Pancreas (tissue), 10 donors: Measurements from ENCODE around the gene CEND1. TPM values are rescaled to one million over a fixed set of nuclear protein-coding genes. Genes with fewer than 3 reads are reported as not detected.

ENCODE experiments used
- ATAC-seq, 4 donors: fragments of 200-7000 bp; cut with Tn5 transposase; one replicate each; pipeline versions ENCODE4 v1.8.0 to v1.9.1; 2020; ENCODE audit warnings: mild to moderate bottlenecking in 4 of 4, moderate library complexity in 4 of 4
- DNase-seq, 6 donors: peaks; one replicate each; pipeline ENCODE4 v3.0.0-alpha.2; 2020
- FAIRE-seq: peaks from 2 replicates; lab custom pipeline; 2012; peaks lifted over from hg19 to GRCh38; lab: Jason Lieb, UNC
- H3K27ac ChIP-seq, 4 donors: fragments of 200-600 bp; sonication (generic); 1 replicate in 3 of 4; 2 replicates in 1 of 4; pipeline versions ENCODE4 v1.5.0 to v1.8.0; 2020
- H3K27me3 ChIP-seq, 4 donors: fragments of 200-600 bp; one replicate each; pipeline ENCODE4 v1.8.0; 2021
- H3K36me3 ChIP-seq, 3 donors: fragments of 200-600 bp; sonication (generic) in 1 of 3; one replicate each; pipeline versions ENCODE4 v1.5.0 to v1.8.0; 2020 to 2021
- H3K4me1 ChIP-seq, 3 donors: fragments of 200-600 bp; one replicate each; pipeline ENCODE4 v1.8.0; 2021
- H3K4me3 ChIP-seq, 4 donors: fragments of 200-600 bp; sonication (generic) in 2 of 4; one replicate each; pipeline versions ENCODE4 v1.5.0 to v1.8.0; 2020 to 2021
- H3K9me3 ChIP-seq, 4 donors: fragments of 200-600 bp; one replicate each; pipeline ENCODE4 v1.8.0; 2021
- WGBS, 2 donors: extraction: QIAGEN DNeasy Blood & Tissue Kit; methylation state at CpG; one replicate each; pipeline ENCODE4 v1.1.7; 2013; 5-methylcytosine and 5-hydroxymethylcytosine counted together
- intact Hi-C, 3 donors: fragments of 100-400 bp; cut with DNase I; formaldehyde crosslinking; loops; one replicate each; pipeline versions ENCODE4 v1.11.1 to v1.14.2; 2022
- polyA plus RNA-seq, 2 donors: library from polyadenylated mRNA; stranded (reverse); fragments of 200-250 nt; gene quantifications; one replicate each; pipeline ENCODE4 v1.2.3, GENCODE V29; 2013
- total RNA-seq, 6 donors: library from RNA; stranded (reverse); fragmentation: NEBNext Ultra II Directional in 4 of 6; extraction: Animal tissue kit (Norgen Biotek cat#: 25700) in 4 of 6; gene quantifications; one replicate each; pipeline versions ENCODE4 v1.2.1 to v1.2.4, GENCODE V29; 2021 to 2023
- TF ChIP-seq, protein P1 (sequence below), 4 donors: fragments of 200-600 bp; sonication (generic) in 3 of 4; IDR thresholded peaks; one replicate each; pipeline versions ENCODE4 v1.5.0 to v1.8.0; 2021; ENCODE audit warnings: antibody characterized with exemption in 4 of 4
- donor health status: healthy with polysubstance abuse.
- donor health status: DM: no; HTN: no; CAD: no; lungs with moderate emphysema.
- donor health status: DM: no; HTN: no; CAD: no.
- donor health status: control.
- donor health status: control.
- donor health status: Bipolar disorder and iron deficiency.
- donor health status: DM: yes; HTN: yes; CAD: no.
- donor health status: DM: no; HTN: no; CAD: no.
- donor health status: DM: no; HTN: no; CAD: no.
- donor health status: DM: yes; HTN: yes; CAD: no.

The CEND1 gene
- total and polyA plus RNA-seq, 8 donors, result 0.12 to 0.42 (median 0.27) TPM; not detected in 5

DNA sequence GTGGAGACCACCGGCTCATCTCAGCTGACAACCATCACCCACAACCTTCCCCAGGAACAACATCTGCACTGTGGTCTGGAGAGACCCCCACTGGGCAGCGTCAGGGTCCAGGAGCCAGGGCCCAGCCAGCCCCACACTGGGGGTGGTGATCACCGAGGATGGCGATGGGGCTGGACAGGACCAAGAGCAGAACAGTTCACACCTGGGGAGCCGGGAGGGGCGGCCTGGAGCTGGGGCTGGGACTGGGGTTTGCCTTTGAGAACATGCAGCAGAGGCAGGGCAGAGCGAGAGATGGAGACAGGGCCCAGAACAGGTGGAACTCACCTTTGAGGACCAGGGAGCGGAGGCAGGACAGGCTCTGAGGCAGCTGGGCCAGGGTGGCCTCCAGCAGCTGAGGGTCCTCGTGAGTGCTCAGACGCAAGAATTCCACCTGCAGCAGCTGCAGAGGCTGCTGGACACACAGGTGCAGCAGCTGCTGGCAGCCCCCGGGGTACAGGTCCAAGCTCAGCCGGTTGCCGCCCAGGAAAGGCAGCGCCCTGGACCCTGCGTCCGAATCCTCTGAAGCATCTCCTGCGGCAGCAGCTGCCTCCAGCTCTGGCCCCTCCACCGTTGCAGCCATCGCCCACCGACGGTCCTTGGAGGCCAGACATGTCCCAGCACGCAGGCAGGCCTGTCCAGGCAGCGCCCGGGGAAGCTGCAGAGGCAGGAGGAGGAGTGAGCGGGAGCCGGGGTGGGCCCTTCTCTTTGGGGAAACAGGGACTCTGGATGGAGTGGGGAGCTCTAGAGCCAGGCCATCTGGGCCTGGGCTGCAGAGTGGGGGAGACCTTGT, 14.1 kb upstream of the CEND1 start:
- Histone ChIP-seq H3K27ac (no peak overlapping the region), H3K36me3 (no peaks in the 10 kb centered on the region), H3K4me3 (peak overlapping the region in 2 of 4 donors; percentile 55 to 62), H3K4me1 (peaks cover 7 to 16% (median 12%) of the 10 kb centered on the region in 3 donors), H3K9me3 (no peaks in the 10 kb centered on the region), H3K27me3 (no peaks in the 10 kb centered on the region)
- DNase-seq (peak in 3 of 6 donors; percentile 49 to 82 (median 60)), ATAC-seq (no peak), FAIRE-seq (no peak)
- TF ChIP-seq, protein P1, sequence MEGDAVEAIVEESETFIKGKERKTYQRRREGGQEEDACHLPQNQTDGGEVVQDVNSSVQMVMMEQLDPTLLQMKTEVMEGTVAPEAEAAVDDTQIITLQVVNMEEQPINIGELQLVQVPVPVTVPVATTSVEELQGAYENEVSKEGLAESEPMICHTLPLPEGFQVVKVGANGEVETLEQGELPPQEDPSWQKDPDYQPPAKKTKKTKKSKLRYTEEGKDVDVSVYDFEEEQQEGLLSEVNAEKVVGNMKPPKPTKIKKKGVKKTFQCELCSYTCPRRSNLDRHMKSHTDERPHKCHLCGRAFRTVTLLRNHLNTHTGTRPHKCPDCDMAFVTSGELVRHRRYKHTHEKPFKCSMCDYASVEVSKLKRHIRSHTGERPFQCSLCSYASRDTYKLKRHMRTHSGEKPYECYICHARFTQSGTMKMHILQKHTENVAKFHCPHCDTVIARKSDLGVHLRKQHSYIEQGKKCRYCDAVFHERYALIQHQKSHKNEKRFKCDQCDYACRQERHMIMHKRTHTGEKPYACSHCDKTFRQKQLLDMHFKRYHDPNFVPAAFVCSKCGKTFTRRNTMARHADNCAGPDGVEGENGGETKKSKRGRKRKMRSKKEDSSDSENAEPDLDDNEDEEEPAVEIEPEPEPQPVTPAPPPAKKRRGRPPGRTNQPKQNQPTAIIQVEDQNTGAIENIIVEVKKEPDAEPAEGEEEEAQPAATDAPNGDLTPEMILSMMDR (IDR thresholded peaks at IDR 0.05), result no peak
- intact Hi-C loops, result no loop called here
- WGBS, 2 donors, result 64 to 70% methylated on average over 24 to 26 of the region's 26 CpGs

DNA sequence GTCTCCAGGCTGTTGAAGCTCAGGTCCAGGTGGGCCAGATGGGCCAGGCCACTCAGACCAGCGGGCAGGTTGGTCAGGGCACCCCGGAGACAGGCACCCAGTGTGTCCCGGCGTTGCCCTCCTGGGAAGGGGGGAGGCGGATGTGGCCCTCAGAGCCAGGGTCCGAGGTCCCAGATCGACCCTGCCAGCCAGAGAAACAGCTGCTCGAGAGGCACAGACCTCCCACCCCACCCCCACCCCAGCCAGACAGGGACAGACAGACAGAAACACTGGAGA, 13.5 kb upstream of the CEND1 start:
- H3K27ac ChIP-seq, result no peak overlapping the region
- DNase-seq, result peak in 1 of 6 donors; percentile 54
- H3K9me3 ChIP-seq, result no peaks in the 10 kb centered on the region
- ATAC-seq, result no peak
- H3K4me3 ChIP-seq, result no peak overlapping the region
- no peaks in the 10 kb centered on the region for H3K36me3 ChIP-seq
- TF ChIP-seq, protein P1 (IDR thresholded peaks at IDR 0.05), result no peak
- FAIRE-seq, result no peak
- 53 to 66% methylated on average over 7 to 8 of the region's 8 CpGs for WGBS, 2 donors
- H3K4me1 ChIP-seq, result peaks cover 5 to 13% (median 10%) of the 10 kb centered on the region in 3 donors
- no peaks in the 10 kb centered on the region for H3K27me3 ChIP-seq
- intact Hi-C loops, result no loop called here

DNA sequence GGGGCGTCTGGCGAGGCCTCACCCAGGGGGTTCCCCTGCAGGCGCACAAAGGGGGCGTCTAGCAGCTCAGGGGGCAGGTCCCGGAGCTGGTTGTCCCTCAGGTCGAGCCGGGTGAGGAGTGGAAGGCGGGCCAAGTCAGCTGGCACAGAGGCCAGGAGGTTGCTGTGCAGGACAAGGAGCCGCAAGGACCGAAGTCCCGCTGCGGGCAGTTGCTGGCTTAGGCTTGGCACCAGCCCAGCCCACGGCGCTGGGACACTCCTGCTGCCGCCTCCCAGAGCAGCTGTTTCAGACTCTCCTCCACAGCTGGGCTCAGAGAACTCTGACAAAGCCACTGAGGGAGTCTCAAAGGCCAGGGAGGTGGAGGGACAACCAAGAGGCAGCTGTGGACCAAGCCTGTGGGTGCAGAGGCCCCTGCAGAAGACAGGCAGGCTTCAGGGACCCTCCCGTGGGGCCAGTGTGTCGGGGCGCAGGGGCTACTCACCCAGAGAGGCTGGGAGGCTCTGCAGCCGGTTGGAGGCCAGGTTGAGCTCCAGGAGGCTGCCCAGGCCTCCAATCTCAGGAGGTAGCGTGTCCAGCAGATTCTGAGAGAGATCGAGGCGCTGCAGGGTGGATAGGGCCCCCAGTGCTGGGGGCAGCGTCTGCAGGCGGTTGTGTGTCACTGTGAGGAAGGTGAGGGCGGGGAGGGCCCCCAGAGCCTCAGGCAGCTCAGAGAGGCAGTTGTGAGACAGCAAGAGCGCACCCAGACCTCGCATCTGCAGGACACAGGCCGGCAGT, 13.0 kb upstream of the CEND1 start:
- FAIRE-seq (no peak), DNase-seq (peak in 3 of 6 donors; percentile 51 to 80 (median 56)), ATAC-seq (no peak)
- no peaks in the 10 kb centered on the region for H3K9me3 ChIP-seq
- no peak overlapping the region for H3K4me3 ChIP-seq
- no peaks in the 10 kb centered on the region for H3K27me3 ChIP-seq
- H3K36me3 ChIP-seq, result no peaks in the 10 kb centered on the region
- intact Hi-C loops, result no loop called here
- TF ChIP-seq, protein P1 (IDR thresholded peaks at IDR 0.05), result no peak
- peaks cover 3 to 11% (median 8%) of the 10 kb centered on the region in 3 donors for H3K4me1 ChIP-seq
- 89 to 90% methylated on average over 28 of the region's 28 CpGs for WGBS, 2 donors
- H3K27ac ChIP-seq, result no peak overlapping the region

DNA sequence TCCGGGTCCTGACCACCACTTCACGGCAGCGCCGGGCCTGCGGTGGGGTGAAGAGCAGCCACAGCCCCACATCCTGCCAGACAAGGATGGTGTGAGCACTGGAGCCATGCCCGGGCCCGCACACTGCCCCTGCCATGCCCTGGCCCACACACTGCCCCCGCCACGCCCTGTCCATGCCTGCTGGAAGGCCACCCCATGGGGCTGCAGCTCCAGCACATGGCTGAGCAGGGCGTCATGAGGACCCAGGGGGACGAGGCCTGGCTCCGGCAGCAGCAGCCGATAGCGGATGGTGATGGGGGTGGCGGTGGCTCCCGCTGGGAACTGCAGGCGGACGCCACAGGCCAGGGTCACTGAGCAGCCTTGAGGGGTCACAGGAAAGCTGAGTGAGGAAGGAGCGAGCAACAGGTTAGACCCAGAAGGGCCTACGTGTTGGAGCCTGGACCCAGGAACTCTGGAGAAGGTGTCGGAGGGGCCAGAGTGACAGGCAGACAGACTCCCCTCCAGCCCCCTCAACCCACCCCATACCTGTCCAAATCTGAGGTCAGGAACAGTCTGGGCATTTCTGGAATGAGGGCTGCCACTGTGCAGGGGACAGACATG, 12.2 kb upstream of the CEND1 start:
- FAIRE-seq, result no peak
- Histone ChIP-seq H3K27ac (no peak overlapping the region), H3K36me3 (no peaks in the 10 kb centered on the region), H3K4me1 (peaks cover 3 to 12% (median 8%) of the 10 kb centered on the region in 3 donors), H3K4me3 (no peak overlapping the region), H3K9me3 (no peaks in the 10 kb centered on the region), H3K27me3 (no peaks in the 10 kb centered on the region)
- TF ChIP-seq, protein P1 (IDR thresholded peaks at IDR 0.05), result no peak
- peak in 3 of 6 donors; percentile 51 to 81 (median 57) for DNase-seq
- WGBS, 2 donors, result 97 to 99% methylated on average over 19 to 21 of the region's 21 CpGs
- intact Hi-C loops, result no loop called here
- no peak for ATAC-seq
